SK-N-SH (cell line): ENCODE data around the gene ZNF561. TPM values are rescaled to one million over a fixed set of nuclear protein-coding genes. Genes with fewer than 3 reads are reported as not detected.

Experiments used
- CTCF ChIA-PET: fragments of 300-600, 350-600 bp; formaldehyde crosslinking; extraction: SDS; loops from one replicate; lab custom pipeline; 2021; lab: Yijun Ruan, JAX
- POLR2A ChIA-PET: fragments of 350-600 bp; sonication (Branson Sonifier 250); formaldehyde crosslinking; extraction: SDS; loops from one replicate; lab custom pipeline; 2020; ENCODE audit warnings: antibody characterized with exemption, inconsistent platforms; lab: Yijun Ruan, JAX
- DNase-seq: peaks from one replicate; pipeline ENCODE4 v3.0.0; 2012
- H2AFZ ChIP-seq: fragments of 200-600 bp; sonication (generic); 2 replicates; pipeline ENCODE4 v1.8.1; 2016; ENCODE audit warnings: antibody characterized with exemption, mild to moderate bottlenecking, low read depth
- H3F3A ChIP-seq: fragments of 200-600 bp; sonication (generic); replicated peaks from 2 replicates; pipeline ENCODE3; 2016; ENCODE audit warnings: antibody characterized with exemption, mild to moderate bottlenecking; ENCODE audit not compliant: insufficient read depth
- H3K27ac ChIP-seq, 2 experiments: fragments of 200-500 bp in 1 of 2; fragments of 200-600 bp in 1 of 2; sonication (Bioruptor generic) in 1 of 2; sonication (generic), shearing (Covaris generic) in 1 of 2; 2 replicates each; pipeline versions ENCODE4 v1.5.1 to v1.6.1; 2014 to 2016; ENCODE audit warnings: low read depth in 2 of 2, inconsistent platforms in 1 of 2, low read length in 1 of 2, mild to moderate bottlenecking in 1 of 2, mixed read lengths in 1 of 2
- H3K27me3 ChIP-seq: fragments of 200-600 bp; sonication (generic), shearing (Covaris generic); 2 replicates; pipeline ENCODE4 v1.6.1; 2016; ENCODE audit warnings: mixed run types; ENCODE audit not compliant: insufficient read depth
- H3K36me3 ChIP-seq, 2 experiments: fragments of 200-500 bp in 1 of 2; fragments of 200-600 bp in 1 of 2; sonication (Bioruptor generic) in 1 of 2; sonication (generic) in 1 of 2; replicated peaks in 1 of 2; 2 replicates each; pipeline versions ENCODE3 to v1.5.1; 2014 to 2016; ENCODE audit warnings: low read length in 1 of 2, mild to moderate bottlenecking in 1 of 2; ENCODE audit not compliant: insufficient read depth in 2 of 2, control insufficient read depth in 1 of 2
- H3K4me1 ChIP-seq, 2 experiments: fragments of 200-500 bp in 1 of 2; fragments of 200-600 bp in 1 of 2; sonication (Bioruptor generic) in 1 of 2; sonication (generic), shearing (Covaris generic) in 1 of 2; 2 replicates each; pipeline versions ENCODE4 v1.5.1 to v1.6.1; 2014 to 2016; ENCODE audit warnings: low read depth in 1 of 2, low read length in 1 of 2, mixed run types in 1 of 2; ENCODE audit not compliant: insufficient read depth in 2 of 2, control insufficient read depth in 1 of 2
- H3K4me2 ChIP-seq: fragments of 200-600 bp; sonication (generic), shearing (Covaris generic); 2 replicates; pipeline ENCODE4 v1.6.1; 2017; ENCODE audit warnings: mixed run types
- H3K4me3 ChIP-seq, 2 experiments: fragments of 200-500 bp in 1 of 2; fragments of 200-600 bp in 1 of 2; sonication (Bioruptor generic) in 1 of 2; sonication (generic), shearing (Covaris generic) in 1 of 2; 2 replicates each; pipeline versions ENCODE4 v1.5.1 to v1.8.1; 2014 to 2016; ENCODE audit warnings: low read depth in 2 of 2, inconsistent platforms in 1 of 2, low read length in 1 of 2, mild to moderate bottlenecking in 1 of 2, mixed read lengths in 1 of 2, moderate library complexity in 1 of 2
- H3K79me2 ChIP-seq: fragments of 200-600 bp; sonication (generic); 2 replicates; pipeline ENCODE4 v1.8.1; 2017; ENCODE audit warnings: mild to moderate bottlenecking; ENCODE audit not compliant: insufficient read depth
- H3K9ac ChIP-seq: fragments of 200-600 bp; sonication (generic); 2 replicates; pipeline ENCODE4 v1.6.1; 2017; ENCODE audit warnings: mixed run types
- H3K9me2 ChIP-seq: fragments of 200-600 bp; sonication (generic); 2 replicates; pipeline ENCODE4 v1.6.1; 2017; ENCODE audit warnings: mixed run types
- H3K9me3 ChIP-seq: fragments of 200-600 bp; sonication (generic); 2 replicates; pipeline ENCODE4 v1.6.1; 2017; ENCODE audit warnings: mixed run types, mild to moderate bottlenecking, moderate library complexity
- H4K20me1 ChIP-seq: fragments of 200-600 bp; sonication (generic); 2 replicates; pipeline ENCODE4 v1.6.1; 2017; ENCODE audit warnings: mild to moderate bottlenecking, mixed run types; ENCODE audit not compliant: insufficient read depth
- CTCF ChIP-seq: fragments of 200-600 bp; sonication (generic); IDR thresholded peaks from 2 replicates; pipeline ENCODE4 v1.6.1; 2017; ENCODE audit warnings: antibody characterized with exemption, mild to moderate bottlenecking, moderate library complexity
- EP300 ChIP-seq, 2 experiments: IDR thresholded peaks; 2 replicates each; pipeline versions ENCODE4 v1.4.0 to v1.6.1; 2012; ENCODE audit warnings: borderline replicate concordance in 1 of 2, low read depth in 1 of 2, low read length in 1 of 2
- FOXM1 ChIP-seq: IDR thresholded peaks from 2 replicates; pipeline ENCODE4 v1.4.0; 2012; ENCODE audit warnings: low read depth, mild to moderate bottlenecking
- GATA2 ChIP-seq: sonication (generic); formaldehyde crosslinking; IDR thresholded peaks from 2 replicates; pipeline ENCODE4 v1.5.0; 2020; ENCODE audit warnings: mild to moderate bottlenecking, missing genetic modification reagents
- JUND ChIP-seq: IDR thresholded peaks from 2 replicates; pipeline ENCODE4 v1.4.0; 2012
- NFIC ChIP-seq: IDR thresholded peaks from 2 replicates; pipeline ENCODE4 v1.4.0; 2012; ENCODE audit warnings: borderline replicate concordance
- PBX3 ChIP-seq: IDR thresholded peaks from 2 replicates; pipeline ENCODE4; 2012
- REST ChIP-seq: IDR thresholded peaks from 2 replicates; pipeline ENCODE4 v1.6.1; 2012; ENCODE audit warnings: mild to moderate bottlenecking, low read depth, low read length, moderate library complexity
- RFX5 ChIP-seq: IDR thresholded peaks from 2 replicates; pipeline ENCODE4 v1.6.1; 2012; ENCODE audit warnings: mild to moderate bottlenecking, improper control_type of control experiment, low read length
- TCF12 ChIP-seq: IDR thresholded peaks from 2 replicates; pipeline ENCODE4 v1.4.0; 2012
- WGBS: methylation state at CpG from one replicate; pipeline ENCODE4 v1.1.6; 2017; ENCODE audit warnings: low lambda C conversion rate; 5-methylcytosine and 5-hydroxymethylcytosine counted together
- polyA plus RNA-seq, 3 experiments: library from polyadenylated mRNA; depleted of rRNA; stranded (reverse); fragments of >200 nt; gene quantifications; 2 replicates each; pipeline ENCODE4 v1.2.3, GENCODE V29; 2012

Gene ZNF561
- polyA plus RNA-seq, 1 of the 3 experiments (the other 2 are of a cell fraction): 18.0 TPM

GRCh38 chr19:9580728-9581127 is 40.3 kb downstream of the ZNF561 start (continued):
- TF ChIP-seq GATA2 (CRISPR knock-in tag) (no peak), FOXM1 (no peak), PBX3 (no peak)

GRCh38 chr19:9570255-9570654 is 50.8 kb downstream of the ZNF561 start:
- no peak overlapping the region for H2AFZ ChIP-seq
- H3K4me2 ChIP-seq: no peak overlapping the region
- H4K20me1 ChIP-seq: no peaks in the 10 kb centered on the region
- CTCF ChIA-PET: no interaction called here
- no peak for DNase-seq
- no peak overlapping the region for H3K9ac ChIP-seq
- no peak overlapping the region for H3K27ac ChIP-seq
- POLR2A ChIA-PET: no interaction called here
- H3F3A ChIP-seq: peaks cover 4% of the 10 kb centered on the region
- H3K79me2 ChIP-seq: peaks cover 77% of the 10 kb centered on the region
- H3K9me3 ChIP-seq: peaks cover 65% of the 10 kb centered on the region
- H3K27me3 ChIP-seq: no peaks in the 10 kb centered on the region
- peaks cover 33 to 83% of the 10 kb centered on the region in 2 experiments for H3K36me3 ChIP-seq
- H3K4me3 ChIP-seq: no peak overlapping the region
- 98% methylated on average over 6 of the region's 6 CpGs for WGBS
- no peaks in the 10 kb centered on the region for H3K4me1 ChIP-seq
- no peaks in the 10 kb centered on the region for H3K9me2 ChIP-seq
- no peak for TF ChIP-seq RFX5
- TF ChIP-seq JUND: no peak
- TF ChIP-seq REST: no peak
- TF ChIP-seq NFIC: no peak
- no peak for TF ChIP-seq EP300 (IDR thresholded peaks at IDR 0.05; ENCODE audit: borderline replicate concordance in 1 of 2, low read depth in 1 of 2, low read length in 1 of 2)
- TF ChIP-seq CTCF: no peak
- no peak for TF ChIP-seq TCF12
